Jurkat, Clone E6-1 (cell line): ENCODE data around the gene ABI3.
A peak's percentile ranks its signal among the peaks of the same experiment; 100 is the strongest.

ENCODE experiments used
- DNase-seq: peaks from one replicate; pipeline ENCODE4 v3.0.0-alpha.2; 2011; ENCODE audit warnings: low read depth, low spot score
- H3K4me3 ChIP-seq: 2 replicates; pipeline ENCODE4 v1.5.1; 2011; ENCODE audit warnings: mild to moderate bottlenecking, low read length, control low read depth, moderate library complexity

Gene ABI3

DNA sequence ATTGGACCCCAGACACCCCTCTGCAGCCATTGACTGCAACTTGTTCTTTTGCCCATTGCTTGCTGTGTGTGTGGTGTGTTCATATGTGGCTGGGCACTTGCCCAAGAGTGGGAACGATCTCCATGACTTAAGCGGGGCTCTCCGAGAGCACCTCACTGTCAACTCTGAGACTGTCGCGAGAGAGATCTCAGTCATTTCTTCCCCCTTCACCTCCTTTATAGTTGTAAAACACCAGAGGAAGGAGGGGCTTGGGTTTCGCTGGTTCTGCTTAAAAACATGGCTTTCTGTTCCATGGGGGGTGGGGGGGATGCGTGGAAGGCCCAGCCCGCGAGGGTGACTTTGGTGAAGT is 12.6 kb downstream of the ABI3 start:
- no peak overlapping the region for H3K4me3 ChIP-seq
- DNase-seq = no peak

DNA sequence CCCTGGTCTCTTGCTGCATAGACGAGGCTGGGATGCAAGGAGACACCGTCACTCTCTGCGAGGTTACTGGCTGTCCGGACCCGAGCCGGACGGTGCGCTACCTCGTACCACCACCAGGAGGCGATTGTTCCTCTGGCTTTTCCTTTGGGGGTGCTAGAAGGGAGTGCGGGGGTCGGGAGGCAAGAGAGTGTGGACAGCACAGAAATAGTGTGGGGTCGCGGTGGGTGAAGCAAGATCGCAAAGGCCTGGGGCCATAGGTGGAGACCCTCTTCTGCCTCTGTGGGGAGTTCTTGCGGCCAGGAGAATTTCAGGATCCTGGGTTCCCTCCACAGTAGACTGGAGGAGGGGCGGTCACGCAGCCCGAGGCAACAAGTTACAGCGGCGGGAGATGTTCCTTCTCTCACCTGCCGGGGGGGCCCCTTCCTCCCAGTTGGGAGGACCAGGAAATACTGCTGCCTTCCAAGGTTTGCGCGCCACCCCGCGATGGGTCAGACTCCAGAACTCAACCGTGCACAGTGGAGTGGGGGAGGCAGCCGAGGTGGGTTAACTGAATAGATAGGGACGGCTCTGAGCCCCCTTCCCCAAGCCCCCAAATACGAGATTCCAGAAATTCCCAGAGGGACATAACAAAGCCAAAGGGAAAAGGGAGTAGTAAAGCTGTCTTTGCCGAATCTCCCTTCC is 13.2 kb downstream of the ABI3 start:
- peak; percentile 34 for DNase-seq
- peak overlapping the region; percentile 17 for H3K4me3 ChIP-seq

DNA sequence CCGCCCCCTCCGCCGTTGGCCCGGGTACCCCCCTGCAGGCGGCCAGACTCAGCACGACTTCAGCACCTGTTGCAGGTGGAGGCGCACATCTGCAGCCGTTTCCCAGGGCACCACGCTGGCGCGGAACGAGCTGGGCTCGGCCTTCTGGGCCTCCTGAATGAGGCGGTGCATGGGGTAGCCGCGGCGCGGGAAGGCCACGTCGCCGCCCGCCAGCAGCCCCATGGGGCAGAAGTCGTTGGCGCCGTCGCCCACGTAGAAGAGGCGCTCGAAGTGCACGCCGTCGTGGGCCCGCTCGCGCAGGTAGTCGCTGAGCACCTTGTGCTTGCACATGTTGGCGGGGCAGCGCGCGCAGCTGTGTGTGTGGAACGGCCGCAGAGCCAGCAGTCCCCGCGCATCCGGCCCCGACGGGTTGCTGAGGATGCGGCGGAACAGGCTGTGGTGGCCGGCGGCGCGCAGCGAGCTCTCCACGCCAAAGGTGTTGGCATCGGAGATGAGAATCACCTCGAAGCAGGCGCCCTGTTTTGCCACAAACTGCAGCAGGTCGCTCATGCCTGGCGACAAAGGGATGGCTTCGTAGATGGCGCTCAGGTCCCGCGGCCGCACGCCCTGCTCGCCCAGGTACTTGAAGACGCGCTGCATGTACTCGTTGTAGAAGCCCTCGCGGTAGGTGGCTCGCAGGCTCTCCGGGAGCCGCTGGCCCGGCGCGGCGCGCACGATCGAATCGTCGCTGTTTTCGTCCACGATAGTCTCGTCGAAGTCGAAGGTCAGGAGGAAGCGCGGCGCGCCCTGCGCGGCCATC is 13.9 kb downstream of the ABI3 start:
- H3K4me3 ChIP-seq = peak overlapping the region; percentile 17
- no peak for DNase-seq

- DNase-seq = no peak
- H3K4me3 ChIP-seq = no peak overlapping the region
These were observed 14.5 kb downstream of the ABI3 start for GRCh38 chr17:49224997-49225337.

GRCh38 chr17:49225554-49226236 is 15.2 kb downstream of the ABI3 start:
- H3K4me3 ChIP-seq = no peak overlapping the region
- no peak for DNase-seq

- no peak for DNase-seq
These were observed 16.4 kb downstream of the ABI3 start for GRCh38 chr17:49226771-49227435.

DNA sequence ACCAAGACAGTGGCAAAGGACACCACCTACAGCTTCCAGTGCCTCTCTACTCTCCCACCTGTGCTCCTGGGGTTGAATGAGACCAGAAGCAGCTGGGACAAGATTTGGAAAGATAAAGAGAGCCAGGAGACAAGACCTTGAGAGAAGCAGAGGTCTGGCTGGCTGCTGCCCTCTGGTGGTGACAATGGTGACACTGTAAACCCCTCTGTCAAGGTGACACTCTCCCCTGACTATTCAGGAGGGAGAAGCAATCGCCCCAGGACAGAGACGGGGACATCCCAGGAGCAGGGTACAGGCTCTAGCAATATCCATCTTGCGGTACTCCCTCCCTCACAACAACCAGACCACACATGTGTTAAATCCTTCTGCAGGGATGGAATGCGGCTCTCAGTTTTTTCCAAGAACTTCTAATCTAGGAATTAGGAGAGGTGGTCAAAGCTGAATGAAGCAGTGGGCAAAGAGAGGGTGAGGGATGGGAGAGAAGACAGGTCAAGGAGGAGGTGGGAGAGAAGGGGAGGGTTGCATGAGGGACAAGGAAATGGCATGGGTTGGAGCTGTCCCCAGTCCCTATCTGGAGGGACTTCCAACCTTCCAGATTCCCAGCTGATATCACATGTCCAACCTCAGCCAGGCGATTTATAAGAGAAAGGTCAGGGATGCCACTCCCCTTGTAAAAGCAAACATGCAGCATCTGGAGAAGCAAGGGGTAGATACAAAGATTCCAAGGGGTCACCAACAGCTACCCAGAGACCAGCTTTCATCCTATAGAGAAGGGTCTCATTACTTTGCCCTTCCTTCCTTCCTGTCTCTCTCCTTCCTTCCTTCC is 17.1 kb downstream of the ABI3 start:
- H3K4me3 ChIP-seq = no peak overlapping the region
- DNase-seq = peak; percentile 75

More at GRCh38 chr17:49226771-49227435, 16.4 kb downstream of the ABI3 start:
- no peak overlapping the region for H3K4me3 ChIP-seq

- no peak overlapping the region for H3K4me3 ChIP-seq
- no peak for DNase-seq
These were observed 18.7 kb downstream of the ABI3 start for GRCh38 chr17:49229076-49229804.

DNA sequence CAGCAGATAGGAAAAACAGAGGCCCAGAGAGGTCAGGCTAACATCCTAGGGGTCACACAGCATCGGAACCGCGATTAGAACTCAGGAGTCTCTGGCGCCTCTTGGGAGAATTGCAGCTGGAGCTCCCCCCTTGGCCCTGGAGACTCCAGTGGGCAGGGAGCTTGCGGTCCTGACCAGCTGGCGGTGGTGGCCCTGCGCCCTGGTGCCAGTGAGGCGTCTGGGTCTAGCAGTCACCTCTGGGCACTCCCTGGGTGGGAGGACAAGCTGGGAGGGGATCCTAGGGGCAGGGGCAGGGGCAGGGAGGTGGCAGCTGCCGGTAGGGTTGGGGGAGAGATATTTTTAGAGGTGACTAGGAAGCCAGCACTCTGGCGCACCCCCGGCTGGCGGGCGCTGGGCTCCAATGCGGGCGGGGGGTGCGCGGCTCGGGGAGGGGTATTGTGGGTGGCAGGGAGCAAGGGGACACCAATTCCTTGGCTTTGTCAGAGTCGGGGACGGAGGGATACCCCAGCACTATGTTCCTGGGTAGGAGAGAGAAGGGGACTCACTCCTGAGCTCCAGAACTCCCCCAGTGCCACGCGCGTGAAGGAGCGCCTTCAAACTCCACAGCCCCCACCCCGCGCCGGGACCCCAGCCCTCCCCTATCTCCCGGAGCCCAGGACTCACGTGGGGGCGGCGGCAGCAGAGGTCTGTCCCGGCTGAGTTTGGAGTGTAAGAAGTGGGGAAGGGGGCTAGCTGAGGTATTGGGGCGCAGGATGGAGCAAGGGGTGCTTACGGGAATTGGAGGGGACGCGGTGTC is 19.5 kb downstream of the ABI3 start:
- DNase-seq = no peak
- H3K4me3 ChIP-seq = peak overlapping the region; percentile 74

DNA sequence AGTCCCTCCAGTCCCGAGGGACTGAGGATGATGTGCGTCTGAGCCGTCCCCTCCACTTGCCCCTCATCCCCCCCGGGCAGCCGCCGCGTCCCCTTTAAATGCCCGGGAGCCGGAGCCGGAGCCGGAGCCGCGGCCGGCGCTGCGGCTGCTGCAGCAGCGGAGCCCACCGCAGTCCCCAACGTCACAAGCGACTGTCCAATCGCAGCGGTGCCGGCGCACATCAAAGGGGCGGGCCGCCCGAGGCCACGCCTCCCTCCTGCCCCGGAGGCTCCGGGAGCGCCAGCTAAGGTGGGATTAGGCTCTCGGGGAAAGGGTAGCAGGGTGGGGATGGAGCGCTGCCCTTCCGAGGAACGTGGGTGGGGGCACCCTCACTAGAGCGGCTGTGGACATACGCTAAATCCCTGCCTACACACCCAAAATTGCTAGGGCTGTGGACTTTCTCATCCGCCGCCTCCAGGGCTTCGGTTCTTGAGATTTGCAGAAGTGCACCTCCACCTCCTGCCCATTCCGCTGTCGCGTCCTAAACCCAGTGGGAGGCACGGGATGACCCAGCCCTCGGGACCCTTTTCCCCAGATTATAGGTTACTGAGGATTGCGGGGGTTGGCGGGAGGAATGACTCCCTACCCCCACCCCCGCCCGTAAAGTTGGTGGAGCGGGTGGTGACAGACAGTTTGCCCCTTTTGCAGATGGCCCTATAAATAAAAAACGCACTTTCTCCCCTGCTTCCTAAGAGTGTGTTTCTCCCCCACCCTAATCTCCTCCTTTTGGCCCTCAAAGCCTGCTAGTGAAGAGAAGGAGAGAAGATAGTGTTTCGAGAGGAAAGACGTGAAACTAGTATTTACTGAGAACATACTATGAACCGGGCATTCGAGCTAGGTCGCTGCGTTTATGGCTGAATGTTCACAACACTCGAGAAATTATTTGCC is 20.4 kb downstream of the ABI3 start, which contains the start of gene PHOSPHO1:
Gene PHOSPHO1, minus strand, starts transcription at position 152 of the 927 bp plus-strand sequence. CDS start 4,096 bp downstream, outside the sequence.
- peak within 1 kb of the TSS; percentile 74 for H3K4me3 ChIP-seq
- peak; percentile 78 for DNase-seq

DNA sequence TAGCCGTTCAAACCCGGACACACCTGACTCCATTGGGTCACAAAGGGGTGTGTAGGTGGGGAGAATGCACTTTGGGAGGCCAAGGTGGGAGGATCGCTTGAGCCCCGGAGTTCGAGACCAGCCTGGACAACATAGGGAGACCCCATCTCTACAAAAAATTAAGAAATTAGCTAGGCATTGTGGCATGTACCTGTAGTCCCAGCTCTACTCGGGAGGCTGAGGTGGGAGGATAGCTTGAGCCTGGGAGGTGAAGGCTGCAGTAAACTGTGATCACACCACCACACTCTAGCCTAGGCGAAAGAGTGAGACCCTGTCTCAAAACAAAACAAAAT is 21.0 kb downstream of the ABI3 start:
- DNase-seq = no peak
- H3K4me3 ChIP-seq = no peak overlapping the region

GRCh38 chr17:49234509-49235080 is 24.1 kb downstream of the ABI3 start:
- H3K4me3 ChIP-seq = no peak overlapping the region

DNA sequence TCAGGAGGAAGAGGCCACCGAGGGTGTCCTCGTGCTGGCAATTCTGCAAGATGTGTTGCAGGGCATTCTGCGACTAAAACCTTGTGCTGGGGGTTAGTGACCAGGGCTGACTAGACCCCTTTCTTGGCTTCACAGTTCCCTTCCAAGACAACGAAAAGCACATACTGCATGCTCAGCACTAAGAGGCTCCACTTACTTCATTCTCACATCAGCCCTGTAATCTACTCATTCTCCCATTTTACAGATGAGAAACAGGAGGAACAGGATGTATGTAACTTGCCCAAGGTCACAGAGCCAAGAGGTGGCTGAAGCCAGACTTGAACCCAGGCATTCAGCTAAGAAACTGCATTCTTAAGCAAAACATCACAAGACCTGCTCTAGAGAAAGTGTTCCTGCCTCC is 25.4 kb downstream of the ABI3 start:
- DNase-seq = no peak
- H3K4me3 ChIP-seq = no peak overlapping the region

More at GRCh38 chr17:49234509-49235080, 24.1 kb downstream of the ABI3 start:
- DNase-seq = no peak

DNA sequence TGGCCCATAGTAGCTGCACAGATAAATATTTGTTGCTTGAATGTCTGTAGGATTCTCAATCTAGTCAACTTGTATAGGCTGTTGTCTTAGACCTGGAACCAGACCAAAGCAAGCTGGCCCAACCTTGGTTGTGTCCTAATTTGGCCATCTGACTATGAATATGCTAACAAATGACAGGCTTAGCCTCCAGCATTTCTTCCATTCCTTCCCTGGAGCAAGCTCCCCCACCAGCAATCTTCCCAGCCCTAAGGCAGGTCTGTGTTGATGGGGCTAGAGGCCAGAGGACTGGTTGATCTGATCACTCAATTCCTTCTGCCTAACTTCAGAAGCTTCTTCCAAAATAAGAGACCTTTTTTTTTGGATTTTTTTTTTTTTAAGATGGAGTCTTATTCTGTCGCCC is 29.5 kb downstream of the ABI3 start:
- no peak overlapping the region for H3K4me3 ChIP-seq
- no peak for DNase-seq

- H3K4me3 ChIP-seq = no peak overlapping the region
- no peak for DNase-seq
These were observed 30.1 kb downstream of the ABI3 start for GRCh38 chr17:49240619-49241018.

GRCh38 chr17:49241040-49241439 is 30.5 kb downstream of the ABI3 start:
- no peak for DNase-seq
- H3K4me3 ChIP-seq = no peak overlapping the region
